HUES48 (cell line): Measurements from ENCODE around the gene PTPRN2.

Experiments used
- H3K27ac ChIP-seq: one replicate; pipeline ENCODE4 v1.7.0; 2013; ENCODE audit warnings: low read depth, low read length, inconsistent platforms
- H3K27me3 ChIP-seq: 2 replicates; pipeline ENCODE4 v1.6.1; 2013; ENCODE audit warnings: mild to moderate bottlenecking, low read length; ENCODE audit not compliant: control insufficient read depth, insufficient read depth
- H3K36me3 ChIP-seq: 2 replicates; pipeline ENCODE4 v1.6.1; 2013; ENCODE audit warnings: low read length; ENCODE audit not compliant: control insufficient read depth, insufficient read depth
- H3K4me1 ChIP-seq: 2 replicates; pipeline ENCODE4 v1.6.1; 2013; ENCODE audit warnings: mild to moderate bottlenecking, low read length; ENCODE audit not compliant: control insufficient read depth, insufficient read depth
- H3K4me3 ChIP-seq: 2 replicates; pipeline ENCODE4 v1.5.1; 2013; ENCODE audit warnings: mild to moderate bottlenecking, low read depth, low read length
- H3K9ac ChIP-seq: 2 replicates; pipeline ENCODE4 v1.6.1; 2013; ENCODE audit warnings: mild to moderate bottlenecking, low read depth, low read length, moderate library complexity
- H3K9me3 ChIP-seq: 2 replicates; pipeline ENCODE4 v1.6.1; 2013; ENCODE audit warnings: low read length; ENCODE audit not compliant: control insufficient read depth, insufficient read depth

Gene PTPRN2

GRCh38 chr7:157789942-157790341, 797.7 kb downstream of the PTPRN2 start:
- Histone ChIP-seq H3K27me3 (no peaks in the 10 kb centered on the region), H3K27ac (no peak overlapping the region), H3K9ac (no peak overlapping the region), H3K4me1 (peaks cover 19% of the 10 kb centered on the region), H3K4me3 (no peak overlapping the region), H3K36me3 (no peaks in the 10 kb centered on the region), H3K9me3 (no peaks in the 10 kb centered on the region)

DNA sequence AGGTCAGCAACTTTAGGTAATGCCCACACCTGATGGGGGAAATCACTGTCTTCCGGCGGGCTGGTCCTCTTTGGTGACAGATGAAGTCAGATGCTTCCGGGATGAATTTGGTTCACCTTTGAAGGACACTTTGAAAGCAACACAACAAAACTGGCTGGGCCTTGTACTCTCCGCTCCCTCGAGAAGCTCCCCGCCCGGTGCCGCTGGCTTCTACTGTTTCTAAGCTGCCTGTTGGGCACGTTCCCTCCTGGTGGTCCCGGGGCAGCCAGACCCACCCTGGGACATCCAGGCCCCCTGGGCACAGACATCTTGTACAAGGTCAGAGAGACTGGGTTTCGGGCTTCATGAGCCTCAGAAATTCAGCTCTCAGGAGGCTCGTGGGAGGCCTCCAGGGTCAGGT, 798.5 kb downstream of the PTPRN2 start:
- no peak overlapping the region for H3K9ac ChIP-seq
- H3K27me3 ChIP-seq: no peaks in the 10 kb centered on the region

GRCh38 chr7:157788573-157788972, 799.0 kb downstream of the PTPRN2 start:
- Histone ChIP-seq H3K27ac (no peak overlapping the region), H3K4me1 (peaks cover 11% of the 10 kb centered on the region), H3K27me3 (no peaks in the 10 kb centered on the region), H3K4me3 (no peak overlapping the region), H3K9ac (no peak overlapping the region), H3K36me3 (no peaks in the 10 kb centered on the region), H3K9me3 (no peaks in the 10 kb centered on the region)

More for the DNA sequence above, 798.5 kb downstream of the PTPRN2 start:
- Histone ChIP-seq H3K9me3 (no peaks in the 10 kb centered on the region), H3K36me3 (no peaks in the 10 kb centered on the region), H3K4me1 (peaks cover 11% of the 10 kb centered on the region), H3K27ac (no peak overlapping the region), H3K4me3 (no peak overlapping the region)

DNA sequence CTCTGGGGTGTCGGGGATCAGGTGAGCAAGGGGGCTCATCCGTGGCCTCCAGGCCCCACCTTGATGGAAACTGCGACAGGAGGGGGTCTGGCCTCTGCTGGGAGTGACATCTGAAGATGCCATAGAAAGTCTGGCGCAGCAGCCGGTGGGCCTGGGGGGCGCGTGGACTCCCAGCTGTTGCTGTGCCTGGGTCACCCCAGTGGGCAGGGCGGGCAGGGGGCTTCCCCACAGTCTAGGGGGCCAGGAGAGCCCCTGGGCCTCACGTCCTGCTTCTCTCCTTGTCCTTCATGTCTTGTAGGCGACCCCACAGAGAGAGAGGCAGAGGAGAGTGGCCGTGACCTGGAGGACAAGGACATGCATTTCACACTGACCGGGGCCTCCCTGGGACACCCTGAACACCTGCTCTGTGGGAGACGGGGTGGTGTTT, 800.3 kb downstream of the PTPRN2 start:
- peaks cover 2% of the 10 kb centered on the region for H3K4me1 ChIP-seq
- no peaks in the 10 kb centered on the region for H3K36me3 ChIP-seq
- no peak overlapping the region for H3K4me3 ChIP-seq
- H3K9me3 ChIP-seq: no peaks in the 10 kb centered on the region
- H3K27me3 ChIP-seq: no peaks in the 10 kb centered on the region
- H3K27ac ChIP-seq: no peak overlapping the region
- H3K9ac ChIP-seq: no peak overlapping the region

DNA sequence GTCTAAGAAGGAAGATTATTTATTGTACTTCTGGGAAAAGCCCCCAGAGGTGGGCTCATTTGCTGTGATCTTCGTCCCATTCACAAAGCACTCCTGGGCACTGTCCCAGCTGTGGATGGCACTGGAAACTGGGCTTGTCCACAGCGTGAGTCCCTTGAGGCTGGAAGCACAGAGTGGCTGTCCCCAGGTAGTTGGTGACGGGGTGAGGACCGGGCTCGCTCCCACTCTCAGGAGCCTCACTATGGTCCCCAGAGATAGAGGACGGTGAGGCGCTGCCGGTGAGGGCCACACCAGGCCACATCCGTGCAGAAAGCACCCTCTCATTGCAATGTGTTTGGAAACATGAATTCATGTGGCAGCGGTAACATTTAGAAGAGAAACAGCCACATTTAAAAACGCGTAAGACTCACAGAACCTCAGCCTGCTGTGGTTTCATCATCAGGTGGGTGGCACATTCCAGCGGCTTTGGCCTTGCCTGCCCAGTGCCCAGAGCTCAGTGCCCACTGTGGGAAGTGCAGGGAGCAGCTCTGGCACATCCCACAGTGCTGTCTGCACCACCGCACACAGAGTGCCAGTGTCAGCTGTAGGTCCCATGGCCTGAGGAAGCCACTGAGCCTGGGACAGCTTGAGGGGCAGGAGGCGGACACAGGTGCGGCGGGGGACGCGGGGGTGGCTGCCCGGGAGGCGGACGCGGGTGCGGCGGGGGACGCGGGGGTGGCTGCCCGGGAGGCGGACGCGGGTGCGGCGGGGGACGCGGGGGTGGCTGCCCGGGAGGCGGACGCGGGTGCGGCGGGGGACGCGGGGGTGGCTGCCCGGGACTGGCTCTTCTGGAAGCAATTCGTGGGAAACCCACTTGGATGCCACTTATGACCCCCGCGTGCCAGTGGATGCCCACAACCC, 801.0 kb downstream of the PTPRN2 start:
- H3K27me3 ChIP-seq: no peaks in the 10 kb centered on the region
- H3K36me3 ChIP-seq: no peaks in the 10 kb centered on the region
- H3K4me3 ChIP-seq: no peak overlapping the region
- no peaks in the 10 kb centered on the region for H3K9me3 ChIP-seq
- no peak overlapping the region for H3K9ac ChIP-seq
- H3K4me1 ChIP-seq: no peaks in the 10 kb centered on the region
- no peak overlapping the region for H3K27ac ChIP-seq

DNA sequence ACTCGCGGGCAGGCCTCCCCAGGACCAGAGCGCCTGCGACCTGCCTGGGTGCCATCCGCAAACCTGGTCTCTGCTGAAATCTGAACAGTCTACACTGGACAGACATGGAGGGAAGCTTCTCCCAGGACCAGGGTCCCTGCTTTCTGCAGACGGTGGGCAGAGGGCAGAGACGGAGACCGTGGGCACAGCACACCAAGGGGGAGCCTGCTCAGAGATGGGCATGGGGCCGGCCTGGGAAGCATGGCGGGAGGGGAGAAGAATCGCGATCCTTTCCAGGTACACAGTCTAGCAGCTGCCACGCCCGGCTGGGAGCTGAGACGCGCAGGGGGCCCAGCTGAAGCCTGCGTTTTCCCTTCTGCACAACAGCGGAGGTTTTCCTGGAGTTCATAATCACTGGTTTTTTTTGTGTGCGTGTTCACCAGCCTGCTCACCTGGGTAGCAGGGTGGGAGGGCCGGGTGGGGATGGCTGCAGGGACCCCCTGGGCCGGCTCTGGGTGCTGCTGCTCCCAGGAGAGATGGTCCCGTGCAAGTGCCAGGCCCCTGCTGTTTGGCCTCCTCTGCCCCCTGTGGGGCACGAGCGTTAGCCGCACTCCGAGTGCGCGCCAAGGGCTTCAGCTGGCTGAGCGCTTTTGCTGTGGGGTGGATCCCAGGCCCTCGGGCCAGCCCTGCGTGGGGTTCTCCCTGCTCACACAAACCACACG, 802.0 kb downstream of the PTPRN2 start:
- Histone ChIP-seq H3K9me3 (no peaks in the 10 kb centered on the region), H3K4me1 (no peaks in the 10 kb centered on the region), H3K9ac (no peak overlapping the region), H3K4me3 (no peak overlapping the region), H3K36me3 (no peaks in the 10 kb centered on the region), H3K27me3 (no peaks in the 10 kb centered on the region), H3K27ac (no peak overlapping the region)

DNA sequence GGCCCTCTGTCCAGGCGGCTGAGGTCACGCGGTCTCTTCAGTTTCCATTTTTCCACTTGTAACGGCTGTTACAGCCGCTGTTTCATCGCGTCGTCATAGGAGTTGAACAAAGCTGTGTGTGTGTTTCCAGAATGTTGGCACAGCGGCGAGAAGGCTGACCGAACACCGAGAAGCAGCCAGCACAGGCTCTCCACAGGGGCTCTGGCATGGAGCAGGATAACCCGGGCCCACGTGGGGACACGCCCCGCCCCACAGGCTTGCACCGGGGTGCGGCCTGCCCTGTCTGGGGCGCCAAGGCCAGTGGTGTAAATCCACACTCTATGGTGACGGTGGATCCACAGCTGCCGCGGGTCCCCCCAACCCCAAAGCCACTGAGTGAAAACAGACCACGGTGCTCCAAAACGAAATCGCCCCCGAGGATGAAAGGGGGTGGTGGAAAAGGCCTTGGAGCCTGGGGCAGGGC, 802.6 kb downstream of the PTPRN2 start:
- Histone ChIP-seq H3K9me3 (no peaks in the 10 kb centered on the region), H3K4me3 (no peak overlapping the region), H3K9ac (no peak overlapping the region), H3K4me1 (no peaks in the 10 kb centered on the region), H3K27me3 (no peaks in the 10 kb centered on the region), H3K27ac (no peak overlapping the region), H3K36me3 (no peaks in the 10 kb centered on the region)

GRCh38 chr7:157784041-157784835, 803.4 kb downstream of the PTPRN2 start:
- H3K4me3 ChIP-seq: no peak overlapping the region
- no peak overlapping the region for H3K27ac ChIP-seq
- H3K9me3 ChIP-seq: no peaks in the 10 kb centered on the region
- no peaks in the 10 kb centered on the region for H3K4me1 ChIP-seq
- H3K9ac ChIP-seq: no peak overlapping the region
- H3K27me3 ChIP-seq: no peaks in the 10 kb centered on the region
- H3K36me3 ChIP-seq: no peaks in the 10 kb centered on the region

DNA sequence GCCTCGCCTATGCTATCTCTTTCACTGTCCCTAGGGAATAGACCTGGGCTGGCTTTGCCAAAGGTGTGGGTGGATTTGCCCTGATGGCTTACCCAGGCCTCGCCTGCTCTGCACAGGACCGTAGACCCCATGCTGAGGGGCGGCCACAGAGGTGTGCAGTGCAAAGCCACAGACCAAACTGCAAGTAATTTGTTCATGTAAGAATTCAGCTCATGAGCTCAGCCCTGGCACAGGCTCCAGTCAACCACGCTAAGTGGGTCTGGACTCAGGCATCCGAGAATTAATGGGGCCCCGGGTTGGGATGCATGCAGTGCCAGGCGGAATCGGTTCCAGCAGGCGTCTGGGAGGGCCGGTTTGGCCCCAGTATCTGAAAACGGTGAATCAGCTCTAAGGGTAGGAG, 805.6 kb downstream of the PTPRN2 start:
- no peaks in the 10 kb centered on the region for H3K9me3 ChIP-seq
- no peaks in the 10 kb centered on the region for H3K4me1 ChIP-seq
- no peak overlapping the region for H3K27ac ChIP-seq
- H3K4me3 ChIP-seq: no peak overlapping the region
- no peak overlapping the region for H3K9ac ChIP-seq
- no peaks in the 10 kb centered on the region for H3K36me3 ChIP-seq
- no peaks in the 10 kb centered on the region for H3K27me3 ChIP-seq

GRCh38 chr7:157780721-157781120, 806.9 kb downstream of the PTPRN2 start:
- Histone ChIP-seq H3K9ac (no peak overlapping the region), H3K27ac (no peak overlapping the region), H3K36me3 (no peaks in the 10 kb centered on the region), H3K9me3 (no peaks in the 10 kb centered on the region), H3K4me1 (no peaks in the 10 kb centered on the region), H3K4me3 (no peak overlapping the region), H3K27me3 (no peaks in the 10 kb centered on the region)
